Cardiac muscle cell (in vitro differentiated cells and primary cell): ENCODE results near the gene LNP1. TPM values are rescaled to one million over a fixed set of nuclear protein-coding genes. Genes with fewer than 3 reads are reported as not detected.

Experiments used
- DNase-seq, 2 donors: peaks; one replicate each; pipeline versions ENCODE4 v3.0.0 to v3.0.0-alpha.2; 2010 to 2017; ENCODE audit warnings: low read depth in 1 of 2, low spot score in 1 of 2
- H3K27ac ChIP-seq: fragments of 200-600 bp; sonication (generic); 2 replicates; pipeline ENCODE4 v1.5.1; 2016
- H3K27me3 ChIP-seq: fragments of 200-600 bp; sonication (generic); 2 replicates; pipeline ENCODE4 v1.6.0; 2016; ENCODE audit warnings: control low read depth
- H3K36me3 ChIP-seq: fragments of 200-600 bp; sonication (generic); 2 replicates; pipeline ENCODE4 v1.5.1; 2016; ENCODE audit warnings: control low read depth
- H3K4me1 ChIP-seq: fragments of 200-600 bp; sonication (generic); 2 replicates; pipeline ENCODE4 v1.8.1; 2017; ENCODE audit warnings: low read depth, mild to moderate bottlenecking, mixed run types
- H3K4me3 ChIP-seq: fragments of 200-600 bp; sonication (generic); 2 replicates; pipeline ENCODE4 v1.5.1; 2016; ENCODE audit warnings: mild to moderate bottlenecking
- H3K9me3 ChIP-seq: fragments of 200-600 bp; sonication (generic); 2 replicates; pipeline ENCODE4 v1.5.1; 2017; ENCODE audit warnings: low read depth, mild to moderate bottlenecking, control low read depth
- CTCF ChIP-seq: IDR thresholded peaks from 2 replicates; pipeline ENCODE4 v1.5.1; 2012; ENCODE audit warnings: low read depth, mild to moderate bottlenecking, low read length
- polyA plus RNA-seq: library from polyadenylated mRNA; unstranded; fragments of >200 nt; fragmentation: Nextera tagmentation; extraction: Ambion mirVana; gene quantifications from 2 replicates; pipeline ENCODE4 v1.2.1, GENCODE V29; 2016
- total RNA-seq: library from RNA; depleted of rRNA; stranded (reverse); fragments of >200 nt; gene quantifications from 2 replicates; pipeline ENCODE4 v1.2.3, GENCODE V29; 2016

LNP1 gene
- total and polyA plus RNA-seq, 2 experiments from 2014 or later: 18.3 to 23.1 TPM

GRCh38 chr3:100359035-100359434, 42.3 kb upstream of the LNP1 start:
- Histone ChIP-seq H3K27me3 (no peaks in the 10 kb centered on the region), H3K36me3 (peaks cover 28% of the 10 kb centered on the region), H3K4me3 (no peak overlapping the region), H3K9me3 (no peaks in the 10 kb centered on the region), H3K4me1 (no peaks in the 10 kb centered on the region), H3K27ac (no peak overlapping the region)
- no peak for TF ChIP-seq CTCF
- DNase-seq: no peak

GRCh38 chr3:100360757-100361496, 40.4 kb upstream of the LNP1 start:
- H3K4me3 ChIP-seq: no peak overlapping the region
- H3K27me3 ChIP-seq: no peaks in the 10 kb centered on the region
- TF ChIP-seq CTCF: no peak
- no peak for DNase-seq
- no peaks in the 10 kb centered on the region for H3K4me1 ChIP-seq
- H3K27ac ChIP-seq: no peak overlapping the region
- H3K36me3 ChIP-seq: peaks cover 33% of the 10 kb centered on the region
- H3K9me3 ChIP-seq: no peaks in the 10 kb centered on the region

GRCh38 chr3:100361897-100362296, 39.4 kb upstream of the LNP1 start:
- Histone ChIP-seq H3K9me3 (no peaks in the 10 kb centered on the region), H3K4me3 (no peak overlapping the region), H3K4me1 (no peaks in the 10 kb centered on the region), H3K27ac (no peak overlapping the region), H3K27me3 (no peaks in the 10 kb centered on the region), H3K36me3 (peaks cover 37% of the 10 kb centered on the region)
- no peak for DNase-seq
- no peak for TF ChIP-seq CTCF

- Histone ChIP-seq H3K36me3 (peaks cover 57% of the 10 kb centered on the region), H3K27ac (no peak overlapping the region), H3K9me3 (no peaks in the 10 kb centered on the region), H3K4me1 (no peaks in the 10 kb centered on the region), H3K4me3 (no peak overlapping the region), H3K27me3 (no peaks in the 10 kb centered on the region)
- DNase-seq: no peak
- no peak for TF ChIP-seq CTCF
Observed at GRCh38 chr3:100364421-100364820, 36.9 kb upstream of the LNP1 start.

GRCh38 chr3:100366424-100366823, 34.9 kb upstream of the LNP1 start:
- no peak for TF ChIP-seq CTCF
- Histone ChIP-seq H3K27ac (no peak overlapping the region), H3K9me3 (no peaks in the 10 kb centered on the region), H3K4me1 (no peaks in the 10 kb centered on the region), H3K36me3 (peaks cover 69% of the 10 kb centered on the region), H3K4me3 (no peak overlapping the region), H3K27me3 (no peaks in the 10 kb centered on the region)
- no peak for DNase-seq
